CD1c-positive myeloid dendritic cell (primary cell): ENCODE results near the gene ITGB8.

ENCODE experiments used
- DNase-seq: peaks from one replicate; pipeline ENCODE4 v3.0.0-alpha.2; 2016; ENCODE audit errors: extremely low spot score

Gene ITGB8

DNA sequence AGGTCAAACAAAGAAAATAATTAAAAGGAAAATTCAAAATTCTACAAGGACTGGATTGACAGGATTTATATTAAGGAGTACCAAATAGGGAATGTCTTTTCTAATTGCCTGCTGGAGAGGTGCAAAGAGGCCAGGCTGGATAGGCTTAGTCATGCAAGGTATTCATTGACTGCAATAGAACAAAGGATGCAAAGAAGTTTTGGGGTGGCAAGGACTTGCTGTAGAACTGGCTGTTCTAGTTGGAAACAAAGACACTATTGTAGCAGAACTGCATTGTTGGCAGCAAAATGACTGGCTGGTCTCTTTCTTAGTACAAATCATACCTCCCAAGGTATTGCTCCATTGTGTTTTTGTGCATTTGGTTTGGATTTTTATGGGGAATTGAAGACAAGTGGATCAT, 10.1 kb downstream of the ITGB8 start:
- no peak for DNase-seq

DNA sequence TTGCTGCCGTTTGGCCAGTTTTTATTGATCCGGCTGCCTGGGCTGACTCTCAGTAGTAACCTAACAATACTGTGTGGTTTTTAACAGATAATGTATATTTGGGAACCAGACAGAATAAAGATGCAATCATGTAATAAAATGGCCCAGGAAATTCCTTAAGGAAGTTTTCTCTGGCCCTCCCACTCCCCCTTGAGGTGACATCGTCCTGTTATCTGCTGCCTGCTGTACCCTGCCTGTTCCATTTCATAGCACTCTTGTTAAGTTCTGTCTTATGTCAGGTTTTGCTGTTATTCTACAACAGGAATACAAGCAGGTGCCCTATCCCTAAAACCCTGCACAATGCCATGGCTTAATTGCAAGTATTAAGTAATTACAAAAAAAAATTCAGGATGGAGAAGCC, 12.5 kb downstream of the ITGB8 start:
- no peak for DNase-seq

DNA sequence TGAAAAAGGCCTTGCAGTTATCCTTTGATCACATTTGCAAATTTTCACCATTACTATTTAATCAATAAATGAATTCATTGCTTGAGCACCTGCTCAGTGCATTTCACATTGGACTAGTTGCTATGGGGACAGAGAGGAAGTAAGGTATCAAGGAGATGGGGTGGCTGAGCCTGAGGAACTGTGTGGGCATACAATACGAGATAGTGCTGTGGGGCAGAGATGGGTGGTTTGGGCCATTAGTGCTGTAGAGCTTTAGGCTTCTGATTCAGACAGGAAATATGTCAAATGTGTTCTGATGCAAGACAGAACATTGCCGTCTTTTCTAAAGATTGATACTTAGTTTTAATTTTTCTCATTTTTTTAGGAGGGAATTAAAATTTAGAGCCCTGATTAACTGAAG, 13.2 kb downstream of the ITGB8 start:
- no peak for DNase-seq

DNA sequence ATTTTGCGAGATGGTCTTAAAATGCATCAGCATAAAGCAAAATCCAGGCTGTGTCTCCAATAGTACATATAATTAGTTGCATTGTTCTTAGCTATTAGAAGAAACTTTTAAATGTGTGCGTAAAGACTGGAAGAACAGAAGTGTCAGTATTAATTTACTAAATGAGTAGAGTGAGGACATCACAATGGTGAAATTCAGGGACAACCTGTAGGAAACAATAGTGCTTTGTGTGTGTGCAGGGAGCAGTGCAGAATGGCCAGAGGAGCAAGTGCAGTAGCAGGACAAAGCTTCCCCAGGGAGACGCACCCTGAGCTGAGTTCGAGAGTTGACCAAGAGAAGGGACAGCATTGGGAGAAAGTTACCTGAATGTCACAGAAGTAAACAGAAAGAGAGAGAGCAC, 13.7 kb downstream of the ITGB8 start:
- DNase-seq = no peak

DNA sequence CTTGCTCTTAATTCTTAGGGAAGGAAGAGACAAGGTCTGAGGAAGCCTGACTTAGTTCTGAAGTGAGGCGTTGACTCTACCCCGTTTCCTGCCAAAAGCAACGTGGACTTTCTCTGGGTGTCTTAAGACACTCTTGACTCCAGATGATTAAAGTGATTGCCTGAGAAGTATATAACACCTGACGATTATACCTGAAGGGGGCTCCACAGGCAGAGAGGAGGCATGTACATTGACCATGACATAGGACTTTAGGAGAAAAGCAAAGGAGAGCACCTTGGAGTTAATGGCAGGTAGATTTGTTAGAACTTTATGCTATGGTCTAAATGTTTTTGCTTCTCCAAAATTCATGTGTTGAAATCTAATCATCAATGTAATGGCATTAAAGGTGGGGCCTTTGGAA, 15.9 kb downstream of the ITGB8 start:
- no peak for DNase-seq

DNA sequence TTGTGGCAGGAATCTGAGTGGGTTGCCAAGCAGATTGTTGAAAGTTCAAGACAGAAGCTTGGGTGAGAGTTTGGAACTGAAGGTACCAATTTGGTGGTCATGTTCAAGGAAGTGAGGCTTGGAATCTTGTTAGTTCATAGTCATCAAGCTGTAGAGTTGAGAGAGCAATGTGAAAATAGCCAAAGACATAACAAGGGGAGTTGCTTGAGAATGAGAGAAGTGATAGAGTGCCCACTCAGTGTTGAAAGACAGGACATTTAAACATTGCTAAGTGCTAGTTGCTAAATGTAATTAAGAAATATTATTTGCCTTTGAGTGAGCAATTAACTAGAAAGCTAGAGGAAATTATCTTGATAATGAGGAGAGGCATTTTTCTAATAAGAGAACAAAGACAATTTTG, 17.0 kb downstream of the ITGB8 start:
- DNase-seq = no peak

DNA sequence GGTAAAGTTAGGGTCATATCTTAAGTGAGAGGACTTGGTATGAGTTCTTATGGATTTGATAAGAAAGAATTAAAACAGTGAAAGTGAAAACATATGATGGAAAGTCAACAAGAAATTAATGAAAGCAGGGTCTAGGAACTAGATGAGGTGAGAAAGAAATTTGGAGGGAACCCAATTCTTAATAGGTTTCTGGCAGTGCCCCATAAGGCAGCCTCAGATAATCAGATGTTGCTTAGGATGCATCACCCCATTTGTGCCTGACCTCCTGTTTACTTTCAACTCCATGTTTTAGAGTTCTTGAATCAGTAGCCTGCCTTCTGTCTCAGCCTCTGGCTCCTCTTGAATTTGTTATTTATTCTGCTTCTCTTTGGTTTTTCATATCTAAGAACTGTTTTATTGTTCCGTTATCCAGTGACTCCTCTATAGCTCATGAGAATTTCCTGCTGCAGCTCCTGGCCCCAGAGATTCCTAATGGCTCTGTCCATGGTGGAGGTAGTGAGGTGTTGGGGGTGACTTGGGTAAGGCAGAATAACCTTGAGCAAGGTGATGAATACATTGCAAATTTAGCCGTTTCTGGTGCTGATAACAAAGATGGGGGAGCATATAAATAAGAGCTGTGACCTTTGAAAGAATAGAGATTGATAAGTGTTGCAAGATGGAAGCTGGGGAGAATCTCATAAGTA, 17.6 kb downstream of the ITGB8 start:
- no peak for DNase-seq

DNA sequence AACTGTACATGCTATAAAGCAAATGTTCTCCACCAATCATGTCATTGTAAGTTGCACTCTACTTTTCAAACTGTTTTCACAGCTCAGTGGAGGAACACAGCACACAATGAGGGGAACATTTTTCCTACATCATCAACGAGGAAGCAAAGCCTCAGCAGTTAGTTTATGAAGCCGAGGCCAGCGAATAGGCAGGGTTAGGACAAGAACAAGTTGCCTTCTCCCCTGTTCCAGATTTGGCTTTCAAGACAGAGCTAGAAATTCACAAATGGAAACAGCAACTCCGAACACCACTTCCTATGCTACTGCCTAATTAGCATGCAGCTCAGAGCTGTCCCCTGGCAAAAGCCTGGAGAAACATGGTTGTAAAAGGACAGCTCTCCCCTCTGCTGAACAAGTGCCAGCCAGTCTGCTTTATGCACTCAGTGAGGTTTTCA, 19.8 kb downstream of the ITGB8 start:
- no peak for DNase-seq

DNA sequence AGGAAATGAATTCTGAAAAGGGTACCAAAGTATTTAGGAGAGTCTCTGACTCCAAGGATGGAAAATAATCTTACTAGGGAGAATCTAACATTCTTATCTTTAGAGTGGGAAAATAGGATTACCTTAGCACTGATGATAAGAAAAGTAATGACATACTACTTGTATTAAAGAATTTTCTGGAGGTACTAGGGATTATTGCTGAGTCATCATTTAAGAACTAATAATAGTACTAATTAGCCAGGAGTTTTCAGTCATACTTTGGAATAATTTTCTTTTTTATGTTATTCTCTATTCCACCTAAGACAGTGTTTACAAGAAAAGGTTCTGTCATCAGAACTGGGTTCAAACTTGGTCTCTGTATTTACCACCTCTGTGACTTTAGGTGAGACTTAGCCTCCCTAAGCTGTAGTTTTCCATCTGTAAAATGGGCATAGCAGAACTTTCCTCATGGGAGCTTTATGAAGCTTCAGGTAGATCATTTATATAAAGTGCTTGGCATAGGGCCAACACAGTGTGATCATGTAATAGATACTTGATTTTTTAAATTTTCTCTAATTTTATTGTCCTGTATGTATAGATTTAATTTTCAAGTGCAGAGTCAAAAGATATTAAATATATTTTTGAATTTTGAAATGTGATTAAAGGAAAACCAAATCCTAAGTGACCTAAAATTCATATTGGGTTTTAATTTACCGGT, 20.4 kb downstream of the ITGB8 start:
- DNase-seq = no peak

DNA sequence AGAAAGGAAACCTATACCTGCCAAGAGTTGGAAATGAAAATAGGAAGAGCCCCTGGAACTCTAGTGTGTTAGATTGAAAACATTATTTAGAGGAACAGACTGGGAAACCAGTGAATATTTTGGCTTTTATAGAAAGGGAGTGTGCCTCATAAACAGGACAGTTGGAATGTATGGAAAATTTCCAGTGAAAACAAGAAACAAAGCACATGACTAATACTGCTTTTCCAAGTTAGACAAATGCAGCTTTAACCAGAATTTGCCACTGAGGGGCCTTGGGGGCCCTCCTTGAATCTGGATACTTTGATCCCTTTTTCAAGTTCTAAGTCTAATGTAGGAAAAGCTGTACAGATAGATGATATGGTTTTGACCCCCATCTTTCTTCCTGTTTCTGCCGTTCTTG, 21.2 kb downstream of the ITGB8 start:
- DNase-seq = no peak

DNA sequence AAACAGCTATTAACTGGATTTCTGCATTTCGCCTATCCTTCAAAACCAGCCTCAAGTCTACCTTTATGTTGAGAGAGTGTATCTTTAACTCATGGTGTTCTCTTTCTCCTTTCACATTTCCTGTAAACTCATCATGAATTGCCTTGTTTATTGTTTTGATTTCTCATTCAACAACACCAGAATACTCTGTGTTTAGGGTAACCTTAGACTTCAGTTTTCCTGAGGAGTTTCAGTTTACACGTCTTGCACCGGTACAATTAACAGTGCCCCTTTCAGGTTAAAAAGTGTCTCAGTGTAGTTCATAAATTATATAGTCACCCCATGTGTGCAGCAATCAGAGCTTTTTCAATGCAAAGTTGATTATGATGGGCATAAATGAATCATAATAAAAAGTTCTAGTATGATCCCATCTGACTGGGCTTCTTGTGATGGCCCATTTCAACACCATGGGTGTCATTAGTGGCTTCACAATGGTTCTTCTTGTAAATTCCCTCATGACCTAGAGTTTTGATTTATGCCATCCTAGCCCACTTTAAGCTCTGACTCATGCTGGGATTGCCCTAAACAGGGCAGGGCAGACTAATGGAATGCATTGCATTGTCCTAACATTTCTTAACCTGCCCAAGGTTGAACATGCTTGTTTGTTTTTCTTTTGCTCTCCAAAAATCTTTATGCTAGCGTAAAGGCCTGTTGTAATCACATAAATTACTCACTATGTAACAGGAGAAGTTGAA, 22.0 kb downstream of the ITGB8 start:
- DNase-seq = no peak

DNA sequence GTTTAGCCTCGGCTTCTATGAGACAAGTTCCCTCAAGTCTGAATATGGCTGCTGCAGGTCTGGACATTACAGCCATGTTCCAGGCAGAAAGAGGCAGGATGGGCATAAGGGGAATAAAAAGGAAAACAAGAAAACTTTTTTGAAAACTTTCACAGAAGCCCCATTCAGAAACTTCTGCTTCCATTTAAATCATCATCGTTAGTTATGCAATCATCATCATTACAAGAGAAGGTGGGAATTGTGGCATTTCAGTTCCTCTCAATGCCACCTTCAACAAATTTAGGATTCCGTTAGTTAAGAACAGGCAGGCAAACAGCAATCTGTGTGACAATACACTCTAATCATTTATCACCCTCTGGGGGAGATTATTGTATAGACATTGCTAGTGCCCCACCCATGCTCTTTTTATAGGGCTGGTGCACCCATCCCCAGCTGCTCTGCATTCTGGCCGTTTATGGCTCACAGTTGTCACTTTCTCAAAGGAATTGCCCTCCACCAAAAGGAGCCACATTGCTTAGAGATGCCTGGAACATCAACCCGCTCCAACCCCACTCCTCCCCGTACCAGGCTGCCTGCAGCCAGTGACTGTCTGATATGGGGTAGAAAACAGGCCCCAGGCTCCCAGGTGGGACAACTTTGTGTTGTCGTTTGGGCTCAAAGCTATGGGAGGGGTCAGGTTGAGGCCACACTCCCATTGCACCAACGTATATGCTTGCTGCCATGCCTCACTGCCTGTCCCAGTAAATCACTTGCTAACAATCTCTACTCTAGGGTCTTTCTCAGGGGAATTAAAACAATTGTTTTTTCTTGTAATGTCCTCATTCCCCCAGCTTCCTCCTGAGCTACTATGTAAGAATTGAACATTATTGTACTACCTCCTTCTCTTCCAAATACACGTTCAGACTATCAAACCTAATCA, 24.2 kb downstream of the ITGB8 start:
- no peak for DNase-seq

DNA sequence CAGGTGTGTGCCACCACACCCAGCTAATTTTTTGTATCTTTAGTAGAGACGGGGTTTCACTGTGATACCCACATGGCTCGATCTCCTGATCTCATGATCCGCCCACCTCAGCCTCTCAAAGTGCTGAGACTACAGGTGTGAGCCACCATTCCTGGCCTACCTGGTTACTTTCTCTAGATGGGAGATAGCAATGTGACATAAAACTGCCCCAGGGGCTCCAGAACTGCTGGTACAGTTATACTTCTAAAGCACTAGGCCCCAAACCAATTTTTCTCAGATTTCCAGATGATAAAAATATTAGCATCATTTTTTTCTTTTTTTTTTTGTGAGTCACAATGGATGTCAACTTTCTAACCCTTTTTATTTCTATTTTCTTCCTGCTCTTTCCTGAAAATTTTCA, 27.4 kb downstream of the ITGB8 start:
- DNase-seq = no peak

DNA sequence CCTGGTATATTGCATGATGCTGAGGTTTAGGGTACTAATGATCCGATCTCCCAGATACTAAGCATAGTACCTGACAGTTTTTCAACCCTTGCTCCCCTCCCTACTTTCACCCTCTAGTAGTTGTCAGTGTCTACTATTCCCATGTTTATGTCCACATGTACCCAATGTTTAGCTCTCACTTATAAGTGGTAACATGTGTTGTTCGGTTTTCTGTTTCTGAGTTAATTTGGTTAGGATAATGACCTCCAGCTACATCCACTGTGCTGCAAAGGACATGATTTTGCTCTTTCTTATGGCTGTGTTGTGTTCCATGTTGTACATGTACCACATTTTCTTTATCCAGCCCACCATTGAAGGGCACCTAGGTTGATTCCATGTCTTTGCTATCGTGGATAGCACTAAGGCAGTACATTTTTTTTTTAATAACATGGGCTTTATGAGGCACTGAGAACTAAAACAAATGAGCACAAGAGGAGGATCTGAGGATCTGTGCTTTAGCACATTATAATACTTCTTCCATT, 28.1 kb downstream of the ITGB8 start:
- DNase-seq = no peak

DNA sequence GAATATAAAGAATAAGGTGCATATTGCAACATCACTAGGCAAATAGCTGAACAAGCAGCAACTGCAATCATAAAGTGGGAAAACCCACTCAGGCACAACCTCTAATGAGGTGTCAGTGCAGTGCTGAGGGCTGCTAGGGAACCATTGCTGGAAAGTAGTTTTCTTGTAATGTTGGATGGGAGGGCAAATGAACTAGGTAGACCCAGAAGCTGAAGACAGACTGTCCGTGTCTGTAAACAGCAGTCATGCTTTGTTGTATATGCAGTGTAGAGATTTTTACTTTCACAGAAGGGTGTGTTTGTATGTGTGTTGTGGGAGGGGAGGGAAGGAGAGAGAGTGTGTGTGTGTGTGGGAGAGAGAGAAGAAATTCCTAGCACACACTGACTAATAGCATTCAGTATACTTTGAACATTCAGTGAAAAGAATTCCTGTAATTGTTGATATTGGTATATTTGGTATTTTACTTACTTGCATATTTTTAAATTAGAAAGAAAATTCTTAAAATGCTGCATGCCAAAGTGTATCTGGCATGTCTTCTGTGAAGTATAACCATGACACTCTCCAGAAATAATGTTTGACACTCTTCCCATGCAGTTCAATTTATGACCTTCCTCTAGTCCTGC, 28.8 kb downstream of the ITGB8 start:
- DNase-seq = no peak

DNA sequence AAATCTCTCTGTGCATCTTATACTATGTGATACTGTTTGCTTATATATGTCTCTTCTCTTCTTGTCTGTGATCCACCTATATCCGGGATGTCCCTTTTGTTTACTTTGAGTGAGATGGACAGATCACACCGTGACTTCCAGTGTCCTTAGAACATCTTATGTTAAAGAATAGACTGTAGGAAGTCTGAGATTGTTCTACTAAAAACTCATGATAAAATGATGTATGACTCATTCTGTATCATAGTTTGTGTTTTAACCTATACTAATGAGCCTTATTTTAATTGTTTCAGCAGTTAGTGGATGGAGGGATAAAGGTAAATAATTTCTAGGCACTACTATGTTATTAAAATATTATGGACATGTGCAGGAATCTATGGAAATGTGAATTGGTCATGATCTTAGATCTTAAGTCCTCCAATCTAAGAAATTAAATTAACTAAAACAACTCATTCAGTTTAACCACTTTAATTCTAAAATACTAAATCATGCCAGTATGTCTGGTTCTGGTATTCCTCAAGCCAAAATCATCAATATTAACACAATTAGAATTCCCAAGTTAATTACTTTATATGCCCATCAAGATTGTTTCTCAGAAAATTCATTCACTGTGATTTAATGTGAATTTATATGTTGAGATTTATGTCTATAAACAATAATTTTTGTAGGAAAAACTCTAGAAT, 32.0 kb downstream of the ITGB8 start:
- DNase-seq = no peak

DNA sequence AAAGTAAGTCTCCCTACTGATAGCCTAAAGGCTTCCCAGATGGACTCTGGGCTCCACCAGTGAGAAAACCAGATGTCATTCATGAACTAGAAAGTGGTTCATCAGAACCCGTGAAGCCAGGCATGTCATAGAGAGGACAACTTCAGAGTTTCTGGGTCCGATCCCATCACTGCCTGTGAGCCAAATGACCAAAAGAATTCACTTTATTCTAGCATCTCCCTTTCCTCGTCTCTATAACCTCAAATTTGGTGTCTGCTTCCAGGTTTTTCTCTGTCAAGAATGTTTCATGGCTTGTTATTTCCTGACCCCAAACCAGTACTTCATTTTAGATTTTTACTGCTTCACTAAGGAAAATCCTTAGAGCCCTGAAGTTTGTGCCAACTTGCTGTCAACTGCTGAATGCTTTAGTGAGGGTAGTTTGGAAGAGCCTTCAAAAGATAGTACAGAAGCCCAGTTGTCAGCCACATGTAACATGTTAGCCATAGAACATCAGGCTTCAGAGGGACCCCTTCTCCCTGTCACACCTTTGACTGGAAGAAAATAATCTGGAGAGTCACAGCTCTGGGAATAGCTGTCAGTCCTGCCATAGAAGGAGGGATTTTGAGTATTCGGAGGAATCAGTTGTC, 34.0 kb downstream of the ITGB8 start:
- DNase-seq = no peak

DNA sequence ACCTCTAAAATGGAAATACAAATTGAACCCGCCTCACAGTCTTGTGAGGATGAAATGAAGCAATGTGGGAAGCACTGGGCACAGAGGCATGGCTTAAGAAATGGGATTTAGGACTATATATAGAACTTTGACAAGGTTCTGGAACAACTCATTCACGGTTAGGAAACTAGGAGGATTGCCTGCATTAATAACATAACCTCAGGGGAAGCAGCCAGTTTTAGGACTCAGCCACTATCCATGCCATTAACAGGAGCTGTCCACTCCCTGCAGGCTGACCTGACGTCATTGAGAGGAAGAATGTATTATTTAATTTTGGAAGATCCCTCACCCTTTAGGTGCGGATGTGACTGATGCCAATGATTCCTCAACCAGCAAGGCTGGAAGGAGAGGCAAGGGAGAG, 34.8 kb downstream of the ITGB8 start:
- DNase-seq = no peak

DNA sequence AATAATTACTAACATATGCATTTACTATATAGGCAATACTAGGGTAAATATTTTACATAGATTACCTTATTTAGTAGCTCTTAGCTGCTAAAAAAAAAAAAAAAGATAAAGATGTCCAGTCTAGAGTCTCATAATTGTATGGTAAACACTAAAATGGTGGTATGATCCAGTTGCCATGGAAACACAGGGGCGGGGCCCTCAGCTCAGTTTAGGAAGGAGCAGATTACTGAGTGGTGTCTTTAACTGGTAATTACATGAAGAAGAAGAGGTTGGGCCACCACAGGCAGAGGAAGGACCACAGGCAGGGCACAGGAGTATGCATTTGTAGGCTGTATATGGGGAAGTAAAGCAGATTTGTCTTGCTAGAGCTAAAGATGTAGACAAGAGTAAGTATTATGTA, 43.7 kb downstream of the ITGB8 start:
- no peak for DNase-seq

DNA sequence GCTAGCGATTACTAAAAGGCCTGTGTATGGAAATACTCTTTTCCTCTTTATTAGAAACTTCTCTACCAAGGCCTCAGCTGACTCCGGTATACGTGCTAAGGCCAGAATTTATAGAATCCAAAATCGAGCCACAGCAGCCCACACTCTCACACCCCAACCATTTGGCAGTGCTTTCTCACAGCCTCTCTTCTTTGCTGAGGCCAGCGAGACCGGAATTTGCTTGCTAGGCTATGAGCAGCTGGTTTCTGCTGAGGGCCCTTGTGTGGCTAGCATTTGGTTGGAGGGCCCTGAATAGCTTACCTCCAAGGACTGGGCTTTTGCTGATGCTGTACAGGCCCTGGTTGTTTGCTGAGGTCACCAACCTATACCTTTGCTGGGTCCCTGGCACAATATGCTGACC, 46.1 kb downstream of the ITGB8 start:
- no peak for DNase-seq
